Stimulated activated naive CD8-positive, alpha-beta T cell treated with anti-CD3 and anti-CD28 coated beads, Interleukin-15, Interleukin-2, amounts not matched to agents 100 ng/mL and 50 ng/mL, for 24 hours (primary cell): Measurements from ENCODE around the gene OR2T29.
"Not testable (repeated sequence)": the region's sequence is repeated elsewhere in the genome, so short reads cannot be mapped to it uniquely, and the experiment has no call there.

Experiments
- H3K27ac Mint-ChIP-seq: one replicate; pipeline ENCODE4 v1.8.0; 2021; ENCODE audit warnings: mild to moderate bottlenecking, mixed read lengths
- H3K27me3 Mint-ChIP-seq: one replicate; pipeline ENCODE4 v1.8.0; 2021; ENCODE audit warnings: mixed read lengths
- H3K36me3 Mint-ChIP-seq: one replicate; pipeline ENCODE4 v1.8.0; 2021; ENCODE audit warnings: low read depth, mixed read lengths
- H3K4me1 Mint-ChIP-seq: one replicate; pipeline ENCODE4 v1.8.0; 2021; ENCODE audit warnings: low read depth, mixed read lengths
- H3K4me3 Mint-ChIP-seq: one replicate; pipeline ENCODE4 v1.8.0; 2021; ENCODE audit warnings: mild to moderate bottlenecking, mixed read lengths
- H3K9me3 Mint-ChIP-seq: one replicate; pipeline ENCODE4 v1.8.0; 2021; ENCODE audit warnings: mixed read lengths

The OR2T29 gene

GRCh38 chr1:248562672-248563071, at the start of gene OR2T29:
TSS of gene OR2T29 (minus strand) at chr1:248562772. CDS start at chr1:248559491, 3,281 bp downstream.
- not testable (repeated sequence) for H3K27ac Mint-ChIP-seq, H3K36me3 Mint-ChIP-seq, H3K27me3 Mint-ChIP-seq, H3K4me3 Mint-ChIP-seq, H3K9me3 Mint-ChIP-seq
- H3K4me1 Mint-ChIP-seq: peaks cover 12% of the 10 kb centered on the region

DNA sequence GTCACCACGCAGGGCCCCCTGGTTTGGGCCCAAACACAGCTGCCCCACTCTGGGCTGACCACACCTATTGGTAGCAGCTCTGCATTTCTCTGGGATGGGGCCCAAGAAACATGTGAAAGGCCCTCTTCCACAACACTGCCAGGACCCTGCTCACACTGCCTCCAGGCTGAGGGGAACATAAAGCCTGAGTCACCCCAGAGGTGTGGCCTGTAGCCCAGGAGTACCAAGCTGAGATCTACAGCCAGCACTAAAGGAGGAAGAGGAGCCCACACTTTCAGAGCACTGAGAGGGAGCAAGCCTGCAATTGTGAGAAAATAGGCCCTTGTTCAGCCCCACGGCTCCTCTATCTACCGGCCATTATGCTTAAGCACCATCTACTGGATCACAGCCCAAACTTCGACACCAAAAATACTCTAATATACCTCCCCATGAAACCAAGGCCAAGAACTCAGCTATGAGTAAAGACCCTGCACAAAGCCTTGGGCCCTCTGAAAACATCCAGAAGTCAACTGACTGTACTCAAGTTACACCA, 49.4 kb upstream of the OR2T29 start:
- H3K27me3 Mint-ChIP-seq: no peaks in the 10 kb centered on the region
- peaks cover 43% of the 10 kb centered on the region for H3K4me1 Mint-ChIP-seq
- peak overlapping the region; percentile 31 for H3K27ac Mint-ChIP-seq
- H3K9me3 Mint-ChIP-seq: no peaks in the 10 kb centered on the region
- H3K4me3 Mint-ChIP-seq: no peak overlapping the region
- H3K36me3 Mint-ChIP-seq: no peaks in the 10 kb centered on the region

- Mint-ChIP-seq H3K27me3 (no peaks in the 10 kb centered on the region), H3K27ac (peak overlapping the region; percentile 53), H3K4me1 (peaks cover 41% of the 10 kb centered on the region), H3K9me3 (no peaks in the 10 kb centered on the region), H3K36me3 (no peaks in the 10 kb centered on the region), H3K4me3 (no peak overlapping the region)
Measured at GRCh38 chr1:248610301-248610700, 47.7 kb upstream of the OR2T29 start.

DNA sequence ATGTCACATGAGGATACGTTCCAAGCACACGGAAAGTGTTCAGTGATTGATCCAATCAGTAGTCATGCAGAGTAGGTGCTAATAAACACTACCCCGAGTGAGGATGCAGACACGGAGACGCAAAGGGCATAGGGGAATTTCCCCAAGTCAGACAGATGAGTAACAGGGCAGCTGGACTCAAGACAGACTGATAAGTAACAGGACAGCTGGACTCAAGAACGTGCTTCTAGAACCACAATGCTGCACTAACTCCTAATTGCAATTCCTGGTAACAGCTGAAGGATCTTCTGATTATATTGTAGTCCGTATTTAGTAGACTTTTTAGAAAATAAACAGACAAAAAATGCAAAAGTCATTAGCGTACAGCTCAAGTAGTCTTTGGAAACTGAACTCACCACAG, 36.8 kb upstream of the OR2T29 start:
- Mint-ChIP-seq H3K9me3 (no peaks in the 10 kb centered on the region), H3K4me3 (no peak overlapping the region), H3K27me3 (no peaks in the 10 kb centered on the region), H3K4me1 (peaks cover 8% of the 10 kb centered on the region), H3K36me3 (no peaks in the 10 kb centered on the region), H3K27ac (no peak overlapping the region)

GRCh38 chr1:248597589-248597988, 35.0 kb upstream of the OR2T29 start, which contains the start of gene OR2T10:
TSS of gene OR2T10 (minus strand) at chr1:248597700. CDS start at chr1:248593768, 3,932 bp downstream.
- no peaks in the 10 kb centered on the region for H3K9me3 Mint-ChIP-seq
- H3K36me3 Mint-ChIP-seq: no peaks in the 10 kb centered on the region
- H3K27ac Mint-ChIP-seq: peak within 1 kb of the TSS; percentile 38
- peaks cover 8% of the 10 kb centered on the region for H3K4me1 Mint-ChIP-seq
- no peak within 1 kb of the TSS for H3K4me3 Mint-ChIP-seq
- no peaks in the 10 kb centered on the region for H3K27me3 Mint-ChIP-seq

DNA sequence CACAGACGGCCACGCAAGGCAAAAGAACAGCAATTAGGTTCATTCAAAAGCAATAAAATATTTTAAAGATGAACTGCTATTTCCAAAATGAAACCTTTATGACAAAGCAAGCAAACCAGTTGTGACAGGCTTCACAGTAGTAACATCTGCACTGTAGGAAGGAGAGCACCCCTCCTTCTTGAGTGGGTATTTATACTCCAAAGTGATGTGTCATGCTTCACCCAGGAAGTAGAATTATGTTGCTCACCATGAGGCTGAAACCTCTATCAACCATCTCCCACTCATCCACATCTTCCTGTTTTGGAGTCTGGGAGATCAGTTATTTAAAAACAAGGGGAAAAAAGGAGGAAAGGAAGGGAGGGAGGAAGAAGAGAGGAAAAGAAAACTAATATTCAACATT, 34.0 kb upstream of the OR2T29 start:
- peaks cover 8% of the 10 kb centered on the region for H3K4me1 Mint-ChIP-seq
- no peaks in the 10 kb centered on the region for H3K27me3 Mint-ChIP-seq
- H3K27ac Mint-ChIP-seq: peak overlapping the region; percentile 38
- no peak overlapping the region for H3K4me3 Mint-ChIP-seq
- no peaks in the 10 kb centered on the region for H3K9me3 Mint-ChIP-seq
- H3K36me3 Mint-ChIP-seq: no peaks in the 10 kb centered on the region

DNA sequence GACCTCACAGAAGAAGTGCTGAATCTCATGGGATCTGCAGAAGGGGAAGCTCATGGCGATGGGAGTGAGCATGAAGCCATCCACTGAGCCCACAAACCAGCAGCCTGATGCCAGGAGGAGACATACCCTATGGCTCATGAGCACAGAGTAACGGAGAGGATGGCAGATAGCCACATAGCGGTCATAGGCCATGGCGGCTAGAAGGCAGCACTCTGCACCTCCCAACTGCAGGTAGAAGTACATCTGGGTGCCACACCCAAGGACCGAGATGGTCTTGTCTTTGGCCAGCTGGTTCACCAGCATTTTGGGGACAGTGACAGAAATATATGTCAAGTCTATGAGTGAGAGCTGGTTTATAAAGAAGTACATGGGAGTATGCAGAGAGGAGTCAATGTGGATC, 30.7 kb upstream of the OR2T29 start:
- Mint-ChIP-seq H3K4me3 (no peak overlapping the region), H3K9me3 (no peaks in the 10 kb centered on the region), H3K27me3 (no peaks in the 10 kb centered on the region), H3K27ac (no peak overlapping the region), H3K36me3 (no peaks in the 10 kb centered on the region), H3K4me1 (peaks cover 8% of the 10 kb centered on the region)

DNA sequence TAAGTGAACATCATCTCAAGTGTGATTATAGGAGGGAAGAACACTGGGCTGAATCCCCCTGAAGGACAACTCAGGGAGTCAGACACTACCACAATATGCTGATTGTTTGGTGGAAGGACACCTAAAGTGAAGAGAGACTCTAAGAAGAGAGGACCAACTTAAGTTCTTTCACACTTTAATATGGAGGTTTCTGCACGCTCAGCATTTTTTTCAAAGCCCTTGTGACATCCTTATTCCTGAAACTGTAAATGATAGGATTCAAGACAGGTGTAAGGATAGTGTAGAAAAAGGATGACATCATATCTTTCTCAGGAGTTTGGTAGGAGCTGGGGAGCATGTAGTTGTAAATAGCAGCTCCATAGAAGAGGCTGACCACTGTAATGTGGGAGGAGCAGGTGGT, 30.1 kb upstream of the OR2T29 start:
- no peaks in the 10 kb centered on the region for H3K27me3 Mint-ChIP-seq
- no peak overlapping the region for H3K4me3 Mint-ChIP-seq
- no peaks in the 10 kb centered on the region for H3K9me3 Mint-ChIP-seq
- H3K36me3 Mint-ChIP-seq: no peaks in the 10 kb centered on the region
- peaks cover 8% of the 10 kb centered on the region for H3K4me1 Mint-ChIP-seq
- no peak overlapping the region for H3K27ac Mint-ChIP-seq

DNA sequence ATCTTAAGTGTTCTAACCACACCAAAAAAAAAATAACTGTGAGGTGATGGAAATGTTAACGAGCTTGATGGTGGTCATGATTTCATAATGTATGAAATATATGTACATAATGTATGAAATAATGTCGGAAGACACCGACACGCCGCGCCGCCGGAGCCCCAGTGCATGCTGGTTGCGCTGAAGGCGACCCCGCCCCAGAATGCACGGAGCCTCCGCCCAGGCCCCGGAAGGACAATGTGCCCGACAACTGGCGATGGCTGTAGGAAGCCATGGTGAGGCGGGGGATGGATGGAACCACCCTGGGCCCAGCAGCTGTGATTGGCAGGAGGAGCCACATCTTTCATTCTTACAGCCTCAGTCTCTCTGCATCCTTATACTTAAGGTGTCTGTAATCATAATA, 27.5 kb upstream of the OR2T29 start:
- no peaks in the 10 kb centered on the region for H3K9me3 Mint-ChIP-seq
- H3K4me1 Mint-ChIP-seq: no peaks in the 10 kb centered on the region
- no peaks in the 10 kb centered on the region for H3K27me3 Mint-ChIP-seq
- no peaks in the 10 kb centered on the region for H3K36me3 Mint-ChIP-seq
- no peak overlapping the region for H3K4me3 Mint-ChIP-seq
- H3K27ac Mint-ChIP-seq: no peak overlapping the region

DNA sequence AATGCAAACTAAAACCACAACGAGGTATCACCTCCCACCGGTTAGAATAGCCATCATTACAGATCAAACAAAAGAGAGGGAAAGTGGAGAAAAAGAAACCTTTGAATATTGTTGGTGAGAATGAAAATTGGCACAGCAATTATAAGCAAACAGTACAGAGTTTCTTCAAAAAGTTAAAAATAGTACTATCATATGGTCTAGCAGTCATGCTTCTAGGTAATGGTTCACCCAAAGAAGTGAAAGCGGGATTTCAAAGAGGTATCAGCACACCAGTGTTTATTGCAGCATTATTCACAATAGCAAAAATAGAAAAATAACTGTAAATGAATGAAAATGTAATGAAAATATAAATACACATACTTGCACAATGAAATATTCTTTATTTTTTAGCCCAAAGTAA, 26.8 kb upstream of the OR2T29 start:
- no peak overlapping the region for H3K27ac Mint-ChIP-seq
- no peak overlapping the region for H3K4me3 Mint-ChIP-seq
- no peaks in the 10 kb centered on the region for H3K27me3 Mint-ChIP-seq
- no peaks in the 10 kb centered on the region for H3K4me1 Mint-ChIP-seq
- no peaks in the 10 kb centered on the region for H3K36me3 Mint-ChIP-seq
- H3K9me3 Mint-ChIP-seq: no peaks in the 10 kb centered on the region

- H3K36me3 Mint-ChIP-seq: no peaks in the 10 kb centered on the region
- H3K4me3 Mint-ChIP-seq: no peak overlapping the region
- H3K27ac Mint-ChIP-seq: no peak overlapping the region
- no peaks in the 10 kb centered on the region for H3K4me1 Mint-ChIP-seq
- H3K27me3 Mint-ChIP-seq: no peaks in the 10 kb centered on the region
- no peaks in the 10 kb centered on the region for H3K9me3 Mint-ChIP-seq
Measured at GRCh38 chr1:248585266-248585665, 22.7 kb upstream of the OR2T29 start.

DNA sequence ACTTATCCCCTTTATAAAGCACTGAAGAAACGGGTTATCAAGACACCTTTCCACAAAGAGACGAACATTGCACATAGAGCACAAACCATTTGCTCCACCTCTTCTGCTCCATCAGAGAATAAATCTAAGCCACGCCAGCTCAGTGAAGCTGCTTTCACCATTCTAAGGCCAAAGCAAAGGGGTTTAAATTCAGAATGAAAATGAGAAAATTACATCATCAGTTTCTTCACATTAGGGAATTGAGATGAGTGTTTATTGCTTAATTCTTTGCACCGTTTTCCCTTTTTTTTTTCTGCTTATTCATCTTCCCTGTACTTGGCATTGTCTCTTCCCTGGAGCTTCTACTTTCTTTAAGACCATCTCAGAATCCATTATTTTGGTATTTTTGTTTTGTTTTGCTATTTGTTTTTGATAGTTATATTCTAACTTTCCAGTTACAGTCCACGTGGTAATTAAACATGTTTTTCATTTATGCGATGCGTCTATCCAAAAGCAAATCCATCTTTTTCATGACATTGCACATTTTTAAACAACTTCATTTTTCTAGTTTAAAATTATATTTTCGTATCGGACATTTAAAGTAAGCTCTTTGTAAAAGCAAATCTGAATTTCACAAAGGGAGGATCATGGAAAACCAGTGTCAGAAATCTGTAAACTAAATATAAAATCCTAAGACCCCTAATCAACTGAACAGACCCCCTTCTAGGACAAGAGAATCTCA, 13.8 kb upstream of the OR2T29 start:
- Mint-ChIP-seq H3K27ac (no peak overlapping the region), H3K9me3 (no peaks in the 10 kb centered on the region), H3K36me3 (no peaks in the 10 kb centered on the region), H3K27me3 (no peaks in the 10 kb centered on the region), H3K4me1 (no peaks in the 10 kb centered on the region), H3K4me3 (no peak overlapping the region)

GRCh38 chr1:248574657-248575056, 12.1 kb upstream of the OR2T29 start, which contains the start of gene OR2T34:
TSS of gene OR2T34 (minus strand) at chr1:248574757. CDS start at chr1:248574757, 0 bp downstream.
- H3K9me3 Mint-ChIP-seq, H3K36me3 Mint-ChIP-seq, H3K27ac Mint-ChIP-seq, H3K27me3 Mint-ChIP-seq, H3K4me1 Mint-ChIP-seq, H3K4me3 Mint-ChIP-seq: not testable (repeated sequence)

DNA sequence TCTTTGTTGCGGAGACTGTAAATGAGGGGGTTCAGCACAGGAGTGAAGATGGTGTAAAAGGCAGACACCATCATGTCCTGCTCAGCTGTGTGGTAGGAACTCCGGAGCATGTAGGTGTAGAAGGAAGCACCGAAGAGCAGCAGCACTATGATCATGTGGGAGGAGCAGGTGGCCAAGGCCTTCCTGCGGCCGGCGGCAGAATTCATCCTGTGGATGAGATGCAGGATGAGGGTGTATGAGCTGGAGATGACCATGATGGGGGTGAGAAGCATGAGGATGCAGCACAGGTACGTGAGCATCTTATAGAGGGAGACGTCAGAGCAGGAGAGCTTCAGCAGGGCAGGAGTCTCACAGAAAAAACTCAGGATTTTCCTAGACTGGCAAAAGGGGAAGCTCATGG, 11.3 kb upstream of the OR2T29 start:
- H3K9me3 Mint-ChIP-seq, H3K4me3 Mint-ChIP-seq, H3K4me1 Mint-ChIP-seq, H3K36me3 Mint-ChIP-seq, H3K27ac Mint-ChIP-seq, H3K27me3 Mint-ChIP-seq: not testable (repeated sequence)

DNA sequence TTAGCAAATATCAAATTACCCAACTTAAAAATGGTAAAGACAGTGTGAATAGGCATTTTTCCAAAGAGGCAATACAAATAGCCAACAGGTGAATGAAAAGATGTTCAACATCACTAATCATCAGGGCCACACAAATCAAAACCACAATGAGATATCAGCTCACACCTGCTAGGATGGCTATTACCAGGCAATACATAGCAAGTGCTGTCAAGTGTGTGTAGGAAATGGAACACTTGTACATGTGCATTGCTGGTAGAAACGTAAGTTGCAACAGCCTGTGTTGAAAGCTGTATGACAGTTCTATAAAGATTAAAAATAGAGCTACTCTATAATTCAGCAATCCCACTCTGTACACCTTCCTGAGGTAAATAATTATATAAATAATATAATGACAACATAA, 9.5 kb upstream of the OR2T29 start:
- H3K27ac Mint-ChIP-seq, H3K4me3 Mint-ChIP-seq, H3K9me3 Mint-ChIP-seq, H3K4me1 Mint-ChIP-seq, H3K36me3 Mint-ChIP-seq, H3K27me3 Mint-ChIP-seq: not testable (repeated sequence)

GRCh38 chr1:248570811-248571210, 8.2 kb upstream of the OR2T29 start:
- not testable (repeated sequence) for H3K27me3 Mint-ChIP-seq, H3K9me3 Mint-ChIP-seq, H3K36me3 Mint-ChIP-seq, H3K27ac Mint-ChIP-seq, H3K4me3 Mint-ChIP-seq
- H3K4me1 Mint-ChIP-seq: peaks cover 10% of the 10 kb centered on the region
